Fibroblast of the aortic adventitia (primary cell): ENCODE results near the gene KCNAB1. TPM values are rescaled to one million over a fixed set of nuclear protein-coding genes. Genes with fewer than 3 reads are reported as not detected.

Experiments used
- DNase-seq: peaks from one replicate; pipeline ENCODE4 v3.0.0-alpha.2; 2010; ENCODE audit warnings: low read depth
- H3K4me3 ChIP-seq: 2 replicates; pipeline ENCODE4 v1.5.1; 2011; ENCODE audit warnings: low read depth, mild to moderate bottlenecking, control low read depth, low read length, moderate library complexity
- CTCF ChIP-seq: IDR thresholded peaks from 2 replicates; pipeline ENCODE4 v1.5.1; 2011; ENCODE audit warnings: mild to moderate bottlenecking, low read length, control low read depth, inconsistent platforms; ENCODE audit not compliant: insufficient read depth
- total RNA-seq: library from RNA; depleted of rRNA; stranded (reverse); fragments of >200 nt; gene quantifications from 2 replicates; pipeline ENCODE4 v1.2.3, GENCODE V29; 2012; ENCODE audit warnings: low replicate concordance

KCNAB1 gene
- total RNA-seq, 1 donor = 3.3 TPM

GRCh38 chr3:156425651-156426050, 305.3 kb downstream of the KCNAB1 start:
- no peak overlapping the region for H3K4me3 ChIP-seq
- no peak for TF ChIP-seq CTCF
- no peak for DNase-seq

GRCh38 chr3:156429125-156429524, 308.7 kb downstream of the KCNAB1 start:
- no peak for TF ChIP-seq CTCF
- no peak overlapping the region for H3K4me3 ChIP-seq
- DNase-seq = no peak

- no peak for DNase-seq
- TF ChIP-seq CTCF = no peak
- no peak overlapping the region for H3K4me3 ChIP-seq
Measured at GRCh38 chr3:156431334-156432124, 311.2 kb downstream of the KCNAB1 start.

- peak; percentile 45 for DNase-seq
- no peak for TF ChIP-seq CTCF
- no peak overlapping the region for H3K4me3 ChIP-seq
Measured at GRCh38 chr3:156432563-156432962, 312.2 kb downstream of the KCNAB1 start.

- TF ChIP-seq CTCF = no peak
- peak; percentile 83 for DNase-seq
- no peak overlapping the region for H3K4me3 ChIP-seq
Measured at GRCh38 chr3:156433138-156433537, 312.8 kb downstream of the KCNAB1 start.

GRCh38 chr3:156433910-156434309, 313.5 kb downstream of the KCNAB1 start:
- H3K4me3 ChIP-seq = no peak overlapping the region
- TF ChIP-seq CTCF = no peak
- DNase-seq = peak; percentile 63

GRCh38 chr3:156434921-156435320, 314.5 kb downstream of the KCNAB1 start:
- TF ChIP-seq CTCF = no peak
- DNase-seq = no peak
- no peak overlapping the region for H3K4me3 ChIP-seq
